ENCODE results near the gene ASTN2. TPM values are rescaled to one million over a fixed set of nuclear protein-coding genes. Genes with fewer than 3 reads are reported as not detected.

ASTN2 gene
- total RNA-seq, 5 donors from 2014 or later (not counting 1 experiment from before 2014, with no cell fraction given) = 3.7 to 4.8 (median 4.4) TPM

DNA sequence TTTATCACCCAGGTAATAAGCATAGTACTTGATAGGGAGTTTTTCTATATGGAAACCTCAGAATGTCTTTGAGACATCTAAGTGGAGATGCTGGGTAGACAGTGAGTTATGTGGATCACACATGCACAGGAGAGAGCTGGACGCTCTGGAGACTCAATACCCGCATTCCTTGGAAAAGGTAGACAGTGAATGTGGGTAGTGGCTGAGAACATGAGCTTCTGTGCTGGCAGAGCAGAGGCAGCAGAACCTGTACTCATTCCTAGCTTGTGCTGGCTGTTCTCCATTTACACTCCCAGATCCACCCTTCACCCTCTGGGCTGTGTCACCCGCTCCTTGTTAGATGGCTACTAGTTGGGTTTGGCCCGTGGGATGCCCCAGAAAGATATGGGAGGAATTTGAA lies 269.8 kb downstream of the ASTN2 start:
- Histone ChIP-seq H3K36me3 (ENCODE audit: control insufficient read depth in 2 of 2, extremely low read depth in 1 of 2, insufficient read depth in 1 of 2, low read length in 1 of 2) (no peaks in the 10 kb centered on the region), H3K27me3 (replicated peaks in 1 of 2; ENCODE audit: control insufficient read depth in 2 of 2, extremely low read depth in 1 of 2, insufficient read depth in 2 of 2, low read length in 1 of 2) (peaks cover 0 to 2% of the 10 kb centered on the region in 2 experiments), H3K4me1 (ENCODE audit: control insufficient read depth in 1 of 2, extremely low read depth in 1 of 2, insufficient read depth in 2 of 2, low read length in 2 of 2) (no peaks in the 10 kb centered on the region), H3K9me3 (no peaks in the 10 kb centered on the region), H3K4me3 (ENCODE audit: control insufficient read depth in 1 of 2, extremely low read depth in 1 of 2, low read length in 1 of 2) (no peak overlapping the region), H3K27ac (ENCODE audit: low read length) (no peak overlapping the region)
- ChIA-PET CTCF (no interaction called here), POLR2A (no interaction called here)
- Mint-ChIP-seq H3K36me3 (no peaks in the 10 kb centered on the region), H3K4me1 (no peaks in the 10 kb centered on the region), H3K4me3 (no peak overlapping the region), H3K9me3 (peaks cover 2 to 16% (median 8%) of the 10 kb centered on the region in 3 donors), H3K27ac (no peak overlapping the region), H3K27me3 (no peaks in the 10 kb centered on the region)
- no CpG with 5 or more reads among the region's 4 CpGs for WGBS (ENCODE audit: insufficient coverage)
- no peak for ATAC-seq (replicated peaks in 1 of 4)
- DNase-seq = no peak

DNA sequence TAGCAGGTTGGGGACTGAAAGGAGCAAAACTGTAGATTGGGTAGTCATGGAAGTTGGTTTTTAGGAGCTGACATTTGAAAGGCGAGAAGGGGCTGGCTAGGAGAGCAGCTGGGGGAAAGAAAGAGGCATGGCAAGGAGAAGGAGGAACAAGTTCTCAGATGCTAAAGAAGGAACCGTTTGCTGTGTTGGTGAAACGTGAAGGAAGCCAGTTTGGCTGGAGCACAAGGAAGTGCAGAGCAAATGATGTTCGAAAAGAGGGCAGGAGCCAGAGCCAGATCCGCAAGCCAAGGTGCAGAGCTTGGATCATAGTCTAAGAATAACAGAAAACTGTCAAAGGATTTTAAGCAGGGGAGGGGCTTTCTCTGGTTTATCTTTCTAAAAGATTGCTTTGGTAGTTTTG lies 276.6 kb downstream of the ASTN2 start:
- no peak for ATAC-seq (replicated peaks in 1 of 4)
- ChIA-PET CTCF (no interaction called here), POLR2A (no interaction called here)
- 40% methylated on average over 5 of the region's 5 CpGs for WGBS (ENCODE audit: insufficient coverage)
- H3K27ac ChIP-seq (ENCODE audit: low read length) = no peak overlapping the region
- peaks cover 0 to 2% of the 10 kb centered on the region in 2 experiments for H3K27me3 ChIP-seq (replicated peaks in 1 of 2; ENCODE audit: control insufficient read depth in 2 of 2, extremely low read depth in 1 of 2, insufficient read depth in 2 of 2, low read length in 1 of 2)
- Mint-ChIP-seq H3K9me3 (peaks cover 0 to 10% (median 3%) of the 10 kb centered on the region in 3 donors), H3K27me3 (peaks cover 0 to 3% of the 10 kb centered on the region in 2 donors), H3K4me1 (no peaks in the 10 kb centered on the region), H3K27ac (no peak overlapping the region), H3K36me3 (no peaks in the 10 kb centered on the region), H3K4me3 (no peak overlapping the region)
- H3K4me3 ChIP-seq (ENCODE audit: control insufficient read depth in 1 of 2, extremely low read depth in 1 of 2, low read length in 1 of 2) = no peak overlapping the region
- no peaks in the 10 kb centered on the region for H3K4me1 ChIP-seq (ENCODE audit: control insufficient read depth in 1 of 2, extremely low read depth in 1 of 2, insufficient read depth in 2 of 2, low read length in 2 of 2)
- no peaks in the 10 kb centered on the region for H3K36me3 ChIP-seq (ENCODE audit: control insufficient read depth in 2 of 2, extremely low read depth in 1 of 2, insufficient read depth in 1 of 2, low read length in 1 of 2)
- DNase-seq = no peak
- H3K9me3 ChIP-seq = no peaks in the 10 kb centered on the region

DNA sequence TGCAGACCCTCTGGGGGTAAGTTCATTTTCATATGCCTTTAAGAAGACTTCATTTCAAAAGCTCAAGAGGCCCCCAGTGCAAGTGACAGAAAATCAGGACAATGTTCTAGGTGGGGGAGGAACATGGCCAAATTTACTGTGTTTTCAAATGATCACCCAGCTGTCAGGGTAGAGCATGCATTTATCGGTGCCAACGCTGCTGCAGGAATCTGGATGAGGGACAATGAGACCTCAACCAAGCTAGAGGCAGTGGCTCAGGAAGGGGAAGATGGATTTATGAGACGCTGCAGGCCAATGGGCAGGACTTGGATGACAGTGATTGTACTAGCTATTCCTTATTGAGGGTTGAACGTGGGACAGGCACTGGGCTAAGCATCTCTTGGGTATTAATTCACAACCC lies 278.4 kb downstream of the ASTN2 start:
- H3K4me1 ChIP-seq (ENCODE audit: control insufficient read depth in 1 of 2, extremely low read depth in 1 of 2, insufficient read depth in 2 of 2, low read length in 2 of 2) = no peaks in the 10 kb centered on the region
- no peak for ATAC-seq (replicated peaks in 1 of 4)
- H3K27ac ChIP-seq (ENCODE audit: low read length) = no peak overlapping the region
- H3K4me1 Mint-ChIP-seq = no peaks in the 10 kb centered on the region
- peaks cover 0 to 5% (median 3%) of the 10 kb centered on the region in 3 donors for H3K9me3 Mint-ChIP-seq
- H3K36me3 ChIP-seq (ENCODE audit: control insufficient read depth in 2 of 2, extremely low read depth in 1 of 2, insufficient read depth in 1 of 2, low read length in 1 of 2) = no peaks in the 10 kb centered on the region
- CTCF ChIA-PET = no interaction called here
- H3K27me3 Mint-ChIP-seq = peaks cover 0 to 3% of the 10 kb centered on the region in 2 donors
- H3K9me3 ChIP-seq = no peaks in the 10 kb centered on the region
- 36% methylated on average over 3 of the region's 4 CpGs for WGBS (ENCODE audit: insufficient coverage)
- POLR2A ChIA-PET = no interaction called here
- no peak overlapping the region for H3K4me3 ChIP-seq (ENCODE audit: control insufficient read depth in 1 of 2, extremely low read depth in 1 of 2, low read length in 1 of 2)
- no peak overlapping the region for H3K27ac Mint-ChIP-seq
- DNase-seq = no peak
- no peak overlapping the region for H3K4me3 Mint-ChIP-seq
- H3K27me3 ChIP-seq (replicated peaks in 1 of 2; ENCODE audit: control insufficient read depth in 2 of 2, extremely low read depth in 1 of 2, insufficient read depth in 2 of 2, low read length in 1 of 2) = peaks cover 0 to 2% of the 10 kb centered on the region in 2 experiments
- H3K36me3 Mint-ChIP-seq = no peaks in the 10 kb centered on the region

DNA sequence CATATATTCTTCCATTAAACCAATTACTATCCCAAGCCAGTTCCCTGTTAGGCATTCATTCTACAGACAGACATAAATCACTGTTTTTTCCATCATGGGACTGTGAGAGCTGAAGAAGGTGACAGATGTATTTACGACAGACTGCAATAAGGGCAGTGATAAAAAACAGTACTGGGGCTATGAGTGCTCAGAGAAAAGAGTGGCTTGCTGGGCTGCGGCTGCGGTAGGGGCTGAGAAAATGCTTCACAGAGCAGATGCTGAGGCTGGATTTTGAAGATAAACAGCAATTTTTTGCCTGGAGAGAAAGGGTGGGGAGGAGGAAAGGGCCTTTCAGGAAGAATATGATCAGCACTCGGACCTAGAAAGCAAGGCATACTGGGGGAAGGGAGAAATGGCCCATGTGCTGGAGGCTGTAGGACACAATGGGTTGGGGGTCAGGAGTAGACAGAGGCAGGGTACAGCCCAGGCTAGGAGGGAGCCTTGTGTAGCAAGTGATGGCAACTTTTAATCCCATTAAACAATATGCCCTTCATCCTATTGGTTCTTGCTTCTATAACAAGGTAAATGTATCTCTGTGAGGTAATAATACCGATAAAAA lies 279.3 kb downstream of the ASTN2 start:
- H3K36me3 Mint-ChIP-seq = no peaks in the 10 kb centered on the region
- no peak overlapping the region for H3K27ac ChIP-seq (ENCODE audit: low read length)
- WGBS (ENCODE audit: insufficient coverage) = 45% methylated on average over 4 of the region's 5 CpGs
- no peaks in the 10 kb centered on the region for H3K4me1 Mint-ChIP-seq
- H3K9me3 ChIP-seq = no peaks in the 10 kb centered on the region
- H3K4me3 ChIP-seq (ENCODE audit: control insufficient read depth in 1 of 2, extremely low read depth in 1 of 2, low read length in 1 of 2) = no peak overlapping the region
- H3K27me3 Mint-ChIP-seq = peaks cover 0 to 3% of the 10 kb centered on the region in 2 donors
- no peak overlapping the region for H3K4me3 Mint-ChIP-seq
- ChIA-PET POLR2A (no interaction called here), CTCF (no interaction called here)
- no peaks in the 10 kb centered on the region for H3K36me3 ChIP-seq (ENCODE audit: control insufficient read depth in 2 of 2, extremely low read depth in 1 of 2, insufficient read depth in 1 of 2, low read length in 1 of 2)
- peaks cover 0 to 5% (median 3%) of the 10 kb centered on the region in 3 donors for H3K9me3 Mint-ChIP-seq
- no peaks in the 10 kb centered on the region for H3K4me1 ChIP-seq (ENCODE audit: control insufficient read depth in 1 of 2, extremely low read depth in 1 of 2, insufficient read depth in 2 of 2, low read length in 2 of 2)
- no peak for DNase-seq
- no peak for ATAC-seq (replicated peaks in 1 of 4)
- no peak overlapping the region for H3K27ac Mint-ChIP-seq
- H3K27me3 ChIP-seq (replicated peaks in 1 of 2; ENCODE audit: control insufficient read depth in 2 of 2, extremely low read depth in 1 of 2, insufficient read depth in 2 of 2, low read length in 1 of 2) = no peaks in the 10 kb centered on the region

DNA sequence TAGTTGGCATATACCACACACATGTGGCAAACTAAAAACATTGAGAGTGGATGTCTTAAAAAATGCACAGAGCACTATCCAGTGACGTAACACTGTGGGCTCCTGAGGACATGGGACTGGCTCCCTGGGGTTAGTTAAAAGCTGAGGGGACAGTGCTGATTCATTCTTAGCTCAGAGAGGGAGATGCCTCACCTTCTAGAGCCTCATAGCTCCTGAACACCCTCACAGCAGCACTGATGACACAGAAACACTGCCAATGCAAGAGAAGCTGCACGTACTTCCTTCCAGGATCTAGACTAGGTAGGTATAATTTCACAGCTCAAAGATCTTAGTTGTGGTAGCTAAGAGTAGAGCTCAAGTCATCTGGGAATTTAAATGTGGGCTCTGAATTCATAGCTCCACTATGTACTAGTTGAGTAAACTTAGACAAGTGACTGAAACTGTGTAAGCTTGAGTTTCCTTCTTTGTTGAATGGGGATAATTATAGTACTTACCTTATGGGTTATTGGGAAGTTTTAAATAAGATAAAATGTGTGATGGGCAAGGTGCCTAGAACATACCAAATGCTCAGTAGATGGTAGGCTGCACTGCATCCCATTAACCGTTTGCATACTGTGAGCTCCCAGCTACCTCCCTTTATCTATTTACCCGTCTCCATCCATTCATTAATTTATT lies 279.9 kb downstream of the ASTN2 start:
- Mint-ChIP-seq H3K36me3 (no peaks in the 10 kb centered on the region), H3K27ac (no peak overlapping the region), H3K4me1 (no peaks in the 10 kb centered on the region), H3K27me3 (peaks cover 0 to 3% of the 10 kb centered on the region in 2 donors), H3K9me3 (peaks cover 0 to 3% (median 2%) of the 10 kb centered on the region in 3 donors), H3K4me3 (no peak overlapping the region)
- H3K27me3 ChIP-seq (replicated peaks in 1 of 2; ENCODE audit: control insufficient read depth in 2 of 2, extremely low read depth in 1 of 2, insufficient read depth in 2 of 2, low read length in 1 of 2) = no peaks in the 10 kb centered on the region
- DNase-seq (no peak), ATAC-seq (replicated peaks in 1 of 4) (no peak)
- POLR2A ChIA-PET = interaction anchor here in 1 of 2 donors (0.6 kb wide), 1 partner anchor 16 kb away, joined by 4 read pairs; no protein-coding TSS in a partner anchor
- H3K4me1 ChIP-seq (ENCODE audit: control insufficient read depth in 1 of 2, extremely low read depth in 1 of 2, insufficient read depth in 2 of 2, low read length in 2 of 2) = no peaks in the 10 kb centered on the region
- H3K9me3 ChIP-seq = no peaks in the 10 kb centered on the region
- CTCF ChIA-PET = no interaction called here
- no peak overlapping the region for H3K27ac ChIP-seq (ENCODE audit: low read length)
- no peak overlapping the region for H3K4me3 ChIP-seq (ENCODE audit: control insufficient read depth in 1 of 2, extremely low read depth in 1 of 2, low read length in 1 of 2)
- no peaks in the 10 kb centered on the region for H3K36me3 ChIP-seq (ENCODE audit: control insufficient read depth in 2 of 2, extremely low read depth in 1 of 2, insufficient read depth in 1 of 2, low read length in 1 of 2)
- WGBS (ENCODE audit: insufficient coverage) = 67% methylated on average over 1 of the region's 4 CpGs

DNA sequence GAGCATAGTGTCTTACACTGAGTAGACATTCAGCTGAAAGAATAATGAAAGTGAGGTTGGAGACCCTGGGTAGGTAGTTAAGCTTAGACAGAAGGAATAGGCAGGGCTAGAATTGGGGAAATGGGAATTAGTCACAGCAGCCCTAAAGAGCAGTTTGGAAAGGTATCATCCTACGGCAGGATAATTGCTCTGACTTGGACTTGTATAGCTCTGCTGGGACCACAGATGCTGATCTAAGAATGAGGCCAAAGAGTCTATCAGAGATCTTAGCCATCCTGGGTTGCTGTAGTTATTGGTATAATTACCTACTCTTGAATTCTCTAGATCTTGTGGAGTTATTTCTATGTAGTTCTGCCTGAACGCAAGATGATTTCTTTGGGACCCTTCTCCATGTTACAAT lies 288.0 kb downstream of the ASTN2 start:
- Histone ChIP-seq H3K9me3 (no peaks in the 10 kb centered on the region), H3K4me3 (ENCODE audit: control insufficient read depth in 1 of 2, extremely low read depth in 1 of 2, low read length in 1 of 2) (no peak overlapping the region), H3K4me1 (ENCODE audit: control insufficient read depth in 1 of 2, extremely low read depth in 1 of 2, insufficient read depth in 2 of 2, low read length in 2 of 2) (no peaks in the 10 kb centered on the region), H3K27ac (ENCODE audit: low read length) (no peak overlapping the region), H3K36me3 (ENCODE audit: control insufficient read depth in 2 of 2, extremely low read depth in 1 of 2, insufficient read depth in 1 of 2, low read length in 1 of 2) (no peaks in the 10 kb centered on the region), H3K27me3 (replicated peaks in 1 of 2; ENCODE audit: control insufficient read depth in 2 of 2, extremely low read depth in 1 of 2, insufficient read depth in 2 of 2, low read length in 1 of 2) (no peaks in the 10 kb centered on the region)
- ChIA-PET POLR2A (no interaction called here), CTCF (no interaction called here)
- H3K36me3 Mint-ChIP-seq = no peaks in the 10 kb centered on the region
- no peaks in the 10 kb centered on the region for H3K27me3 Mint-ChIP-seq
- ATAC-seq (replicated peaks in 1 of 4) = no peak
- H3K4me1 Mint-ChIP-seq = no peaks in the 10 kb centered on the region
- H3K4me3 Mint-ChIP-seq = no peak overlapping the region
- H3K9me3 Mint-ChIP-seq = peaks cover 3 to 10% (median 6%) of the 10 kb centered on the region in 3 donors
- H3K27ac Mint-ChIP-seq = no peak overlapping the region
- 93% methylated on average over 2 of the region's 2 CpGs for WGBS (ENCODE audit: insufficient coverage)
- no peak for DNase-seq
